Activated CD4-positive, alpha-beta T cell treated with anti-CD3 and anti-CD28 coated beads, Interleukin-2, amount 50 U/mL, for 1 hour (primary cell): ENCODE measurements around the gene PARL.
"Not testable (repeated sequence)": the region's sequence is repeated elsewhere in the genome, so short reads cannot be mapped to it uniquely, and the experiment has no call there.

ENCODE experiments used
- DNase-seq: peaks from one replicate; pipeline ENCODE4 v3.0.0-alpha.2; 2020

The PARL gene

GRCh38 chr3:183816681-183817510 lies 67.8 kb downstream of the PARL start:
- no peak for DNase-seq

- DNase-seq = no peak
Observed at GRCh38 chr3:183815951-183816475, 68.7 kb downstream of the PARL start.

- DNase-seq = no peak
Observed at GRCh38 chr3:183815563-183815940, 69.1 kb downstream of the PARL start.

GRCh38 chr3:183814240-183814639 lies 70.4 kb downstream of the PARL start:
- no peak for DNase-seq

GRCh38 chr3:183812761-183813445 lies 71.8 kb downstream of the PARL start:
- no peak for DNase-seq

- no peak for DNase-seq
Observed at GRCh38 chr3:183811638-183812037, 73.0 kb downstream of the PARL start.

- no peak for DNase-seq
Observed at GRCh38 chr3:183810643-183811594, 73.8 kb downstream of the PARL start.

- no peak for DNase-seq
Observed at GRCh38 chr3:183809270-183809669, 75.4 kb downstream of the PARL start.

GRCh38 chr3:183808355-183808754 lies 76.3 kb downstream of the PARL start:
- no peak for DNase-seq

- DNase-seq = no peak
Observed at GRCh38 chr3:183807881-183808280, 76.8 kb downstream of the PARL start.

- no peak for DNase-seq
Observed at GRCh38 chr3:183807209-183807728, 77.4 kb downstream of the PARL start.

GRCh38 chr3:183802989-183803388 lies 81.7 kb downstream of the PARL start:
- DNase-seq = no peak

- no peak for DNase-seq
Observed at GRCh38 chr3:183801601-183802000, 83.1 kb downstream of the PARL start.

- DNase-seq = no peak
Observed at GRCh38 chr3:183800243-183800863, 84.3 kb downstream of the PARL start.

- no peak for DNase-seq
Observed at GRCh38 chr3:183799461-183799860, 85.2 kb downstream of the PARL start.

GRCh38 chr3:183797996-183798395 lies 86.7 kb downstream of the PARL start:
- DNase-seq = no peak

- no peak for DNase-seq
Observed at GRCh38 chr3:183796372-183796771, 88.3 kb downstream of the PARL start.

- DNase-seq = no peak
Observed at GRCh38 chr3:183794452-183794851, 90.2 kb downstream of the PARL start.

GRCh38 chr3:183792976-183793375 lies 91.7 kb downstream of the PARL start:
- DNase-seq = no peak

- no peak for DNase-seq
Observed at GRCh38 chr3:183790700-183791099, 94.0 kb downstream of the PARL start.

- DNase-seq = no peak
Observed at GRCh38 chr3:183789826-183790225, 94.9 kb downstream of the PARL start.

GRCh38 chr3:183784503-183784902 lies 100.2 kb downstream of the PARL start:
- not testable (repeated sequence) for DNase-seq
